ENCODE results near the gene PPP1R9B.

Gene PPP1R9B

DNA sequence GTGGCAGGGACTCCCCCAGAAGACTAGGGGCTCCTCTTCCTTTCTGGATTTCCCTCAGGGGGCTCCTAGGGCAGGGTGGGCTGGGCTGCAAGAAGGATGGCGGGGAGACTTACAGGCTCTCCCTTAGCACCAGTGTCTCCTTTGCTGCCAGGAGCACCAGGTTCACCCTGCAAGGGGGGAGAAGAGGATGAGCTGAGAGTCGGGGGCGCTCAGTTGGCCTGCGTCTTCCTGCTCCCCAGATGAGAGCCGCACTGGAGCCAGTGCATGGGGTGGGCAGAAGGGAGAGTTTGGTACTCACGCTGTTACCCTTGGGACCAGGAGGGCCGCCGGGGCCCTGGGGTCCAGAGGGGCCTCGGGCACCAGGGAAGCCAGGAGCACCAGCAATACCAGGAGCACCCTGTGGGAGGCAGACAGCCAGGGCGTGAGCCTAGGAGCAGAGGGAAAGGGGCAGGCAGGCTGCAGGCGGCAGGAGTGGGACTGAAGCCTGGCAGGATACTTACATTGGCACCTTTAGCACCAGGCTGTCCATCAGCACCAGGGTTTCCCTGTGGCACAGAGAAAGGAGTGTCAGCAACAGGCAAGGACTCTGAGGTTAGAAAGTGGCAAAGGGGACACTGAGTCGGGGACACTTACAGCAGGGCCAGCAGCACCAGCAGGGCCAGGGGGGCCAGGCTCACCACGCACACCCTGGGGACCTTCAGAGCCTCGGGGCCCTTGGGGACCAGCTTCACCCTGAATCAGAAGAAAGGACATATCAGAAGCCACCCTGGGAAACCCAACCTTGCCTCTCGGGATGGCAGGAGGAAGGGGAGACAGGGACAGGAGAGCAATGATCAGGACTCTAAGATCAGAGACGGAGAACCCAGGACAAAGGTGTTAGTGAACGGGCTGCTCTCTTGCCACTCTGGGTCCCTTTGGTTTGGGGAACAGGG is 44.7 kb upstream of the PPP1R9B start:
- no peak for DNase-seq (ENCODE audit: extremely low read depth, low read depth)
- TF ChIP-seq, protein P1, sequence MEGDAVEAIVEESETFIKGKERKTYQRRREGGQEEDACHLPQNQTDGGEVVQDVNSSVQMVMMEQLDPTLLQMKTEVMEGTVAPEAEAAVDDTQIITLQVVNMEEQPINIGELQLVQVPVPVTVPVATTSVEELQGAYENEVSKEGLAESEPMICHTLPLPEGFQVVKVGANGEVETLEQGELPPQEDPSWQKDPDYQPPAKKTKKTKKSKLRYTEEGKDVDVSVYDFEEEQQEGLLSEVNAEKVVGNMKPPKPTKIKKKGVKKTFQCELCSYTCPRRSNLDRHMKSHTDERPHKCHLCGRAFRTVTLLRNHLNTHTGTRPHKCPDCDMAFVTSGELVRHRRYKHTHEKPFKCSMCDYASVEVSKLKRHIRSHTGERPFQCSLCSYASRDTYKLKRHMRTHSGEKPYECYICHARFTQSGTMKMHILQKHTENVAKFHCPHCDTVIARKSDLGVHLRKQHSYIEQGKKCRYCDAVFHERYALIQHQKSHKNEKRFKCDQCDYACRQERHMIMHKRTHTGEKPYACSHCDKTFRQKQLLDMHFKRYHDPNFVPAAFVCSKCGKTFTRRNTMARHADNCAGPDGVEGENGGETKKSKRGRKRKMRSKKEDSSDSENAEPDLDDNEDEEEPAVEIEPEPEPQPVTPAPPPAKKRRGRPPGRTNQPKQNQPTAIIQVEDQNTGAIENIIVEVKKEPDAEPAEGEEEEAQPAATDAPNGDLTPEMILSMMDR (IDR thresholded peaks at IDR 0.05; ENCODE audit: low read depth, low read length), result peak; percentile 46

DNA sequence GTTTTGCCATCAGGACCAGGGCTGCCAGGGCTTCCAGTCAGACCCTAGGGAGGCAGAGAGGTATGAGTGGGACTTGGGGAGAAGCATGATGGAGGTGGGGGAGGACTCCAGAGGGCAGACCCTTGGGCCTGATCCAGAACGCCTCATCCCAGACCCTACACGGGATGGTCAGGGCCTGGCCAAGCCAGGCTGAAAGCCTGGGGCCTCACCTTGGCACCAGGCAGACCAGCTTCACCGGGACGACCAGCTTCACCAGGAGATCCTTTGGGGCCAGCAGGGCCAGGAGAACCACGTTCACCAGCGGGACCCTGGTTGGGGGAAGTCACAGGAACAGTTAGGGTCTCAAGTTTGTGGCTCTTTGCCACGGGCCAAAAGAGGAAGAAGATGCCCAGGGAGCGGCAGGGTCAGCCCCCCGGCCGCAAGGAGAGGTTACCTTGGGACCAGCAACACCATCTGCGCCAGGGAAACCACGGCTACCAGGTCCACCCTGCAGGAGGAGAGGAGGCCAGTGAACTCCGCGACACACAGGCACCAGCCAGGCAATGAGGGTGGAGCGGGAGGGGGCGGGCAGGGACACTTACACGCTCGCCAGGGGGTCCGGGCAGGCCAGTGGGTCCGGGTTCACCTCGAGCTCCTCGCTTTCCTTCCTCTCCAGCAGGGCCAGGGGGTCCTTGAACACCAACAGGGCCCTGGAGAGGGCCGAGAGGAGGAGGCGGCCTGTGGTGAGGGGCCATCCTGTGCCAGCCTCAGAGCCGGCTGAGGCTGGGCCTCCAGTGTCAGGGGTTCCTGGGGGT is 43.9 kb upstream of the PPP1R9B start:
- DNase-seq (ENCODE audit: extremely low read depth, low read depth), result no peak
- TF ChIP-seq, protein P1 (IDR thresholded peaks at IDR 0.05; ENCODE audit: low read depth, low read length), result no peak

DNA sequence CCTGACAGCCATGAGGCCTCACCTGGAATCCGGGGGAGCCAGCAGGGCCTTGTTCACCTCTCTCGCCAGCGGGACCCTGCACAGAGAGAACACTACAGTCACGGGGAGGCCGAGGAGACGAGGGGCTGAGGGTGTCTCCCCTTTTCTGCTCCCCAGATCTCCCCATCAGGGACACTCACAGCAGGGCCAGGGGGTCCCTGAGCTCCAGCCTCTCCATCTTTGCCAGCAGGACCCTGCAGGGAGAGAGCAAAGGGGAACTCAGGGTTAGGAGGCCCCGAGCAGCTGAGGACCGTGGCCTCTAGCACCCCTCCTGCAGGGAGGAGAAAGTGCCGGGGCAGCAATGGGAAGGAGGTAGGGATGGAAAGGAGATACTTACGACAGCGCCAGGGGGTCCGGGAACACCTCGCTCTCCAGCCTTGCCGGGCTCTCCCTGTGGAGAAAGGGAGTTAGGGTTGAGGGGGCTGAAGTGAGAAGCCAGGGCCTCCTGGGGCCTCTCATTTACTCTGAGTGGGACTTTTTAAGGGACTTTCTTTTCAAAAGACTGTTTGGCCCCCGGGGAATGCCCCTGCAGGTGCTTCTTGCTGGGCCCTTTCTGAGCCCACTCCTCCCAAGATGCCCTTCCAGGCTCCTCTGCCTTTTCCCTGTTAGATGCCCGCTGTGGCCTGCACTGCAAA is 42.3 kb upstream of the PPP1R9B start:
- DNase-seq (ENCODE audit: extremely low read depth, low read depth), result no peak
- TF ChIP-seq, protein P1 (IDR thresholded peaks at IDR 0.05; ENCODE audit: low read depth, low read length), result no peak

DNA sequence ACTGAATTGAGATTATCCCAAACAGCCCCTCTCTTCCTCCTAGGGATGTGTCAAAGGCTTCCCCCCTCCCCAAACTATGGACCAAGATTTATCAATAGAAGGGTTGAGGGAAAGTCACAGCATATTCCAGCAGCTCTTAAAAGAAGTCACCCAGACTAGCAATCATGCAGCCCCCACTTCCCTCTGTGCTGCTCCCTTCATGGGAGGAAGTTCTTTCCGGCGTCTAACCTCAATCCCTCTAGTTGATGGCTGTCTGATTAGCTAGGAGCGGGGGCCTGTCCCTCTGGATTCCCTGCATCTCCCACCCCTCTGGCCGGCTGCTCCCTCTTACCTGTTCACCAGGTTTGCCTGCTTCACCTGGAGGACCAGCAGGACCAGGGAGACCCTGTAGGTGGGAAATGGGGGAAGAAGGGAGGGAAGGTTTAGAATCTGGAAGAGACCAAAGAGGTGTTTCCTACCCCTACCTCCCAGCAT is 41.7 kb upstream of the PPP1R9B start:
- TF ChIP-seq, protein P1 (IDR thresholded peaks at IDR 0.05; ENCODE audit: low read depth, low read length), result no peak
- no peak for DNase-seq (ENCODE audit: extremely low read depth, low read depth)

DNA sequence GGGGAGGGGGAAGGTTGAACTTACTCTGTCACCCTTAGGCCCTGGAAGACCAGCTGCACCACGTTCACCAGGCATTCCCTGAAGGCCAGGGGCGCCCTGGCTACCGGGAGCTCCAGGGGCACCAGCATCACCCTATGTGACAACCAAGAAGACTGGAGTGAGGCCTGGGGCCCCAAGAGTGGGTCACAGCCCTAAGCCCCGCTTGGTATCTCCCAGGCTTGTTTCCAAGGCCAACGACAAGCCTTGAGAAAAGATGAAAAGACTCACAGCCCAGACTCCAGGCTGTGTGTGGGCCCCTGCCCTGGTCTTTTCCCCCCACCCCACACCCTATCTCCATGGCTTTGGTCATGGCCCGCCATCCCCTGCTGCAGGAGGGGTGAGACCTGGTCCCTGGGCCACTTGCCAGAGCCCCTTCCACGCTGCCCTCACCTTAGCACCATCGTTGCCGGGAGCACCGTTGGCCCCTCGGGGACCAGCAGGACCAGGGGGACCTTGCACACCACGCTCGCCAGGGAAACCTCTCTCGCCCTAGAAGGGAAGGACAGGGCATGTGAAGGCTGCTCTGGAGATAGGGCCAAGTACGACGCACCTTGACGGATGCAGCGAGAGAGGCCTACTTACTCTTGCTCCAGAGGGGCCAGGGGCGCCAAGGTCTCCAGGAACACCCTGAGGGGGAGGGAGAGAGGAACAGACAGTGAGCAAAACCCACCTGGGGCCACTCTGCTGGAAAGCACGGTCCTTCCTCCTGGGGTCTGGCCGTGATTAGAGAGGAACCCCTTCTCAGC is 41.1 kb upstream of the PPP1R9B start:
- TF ChIP-seq, protein P1 (IDR thresholded peaks at IDR 0.05; ENCODE audit: low read depth, low read length), result no peak
- no peak for DNase-seq (ENCODE audit: extremely low read depth, low read depth)

DNA sequence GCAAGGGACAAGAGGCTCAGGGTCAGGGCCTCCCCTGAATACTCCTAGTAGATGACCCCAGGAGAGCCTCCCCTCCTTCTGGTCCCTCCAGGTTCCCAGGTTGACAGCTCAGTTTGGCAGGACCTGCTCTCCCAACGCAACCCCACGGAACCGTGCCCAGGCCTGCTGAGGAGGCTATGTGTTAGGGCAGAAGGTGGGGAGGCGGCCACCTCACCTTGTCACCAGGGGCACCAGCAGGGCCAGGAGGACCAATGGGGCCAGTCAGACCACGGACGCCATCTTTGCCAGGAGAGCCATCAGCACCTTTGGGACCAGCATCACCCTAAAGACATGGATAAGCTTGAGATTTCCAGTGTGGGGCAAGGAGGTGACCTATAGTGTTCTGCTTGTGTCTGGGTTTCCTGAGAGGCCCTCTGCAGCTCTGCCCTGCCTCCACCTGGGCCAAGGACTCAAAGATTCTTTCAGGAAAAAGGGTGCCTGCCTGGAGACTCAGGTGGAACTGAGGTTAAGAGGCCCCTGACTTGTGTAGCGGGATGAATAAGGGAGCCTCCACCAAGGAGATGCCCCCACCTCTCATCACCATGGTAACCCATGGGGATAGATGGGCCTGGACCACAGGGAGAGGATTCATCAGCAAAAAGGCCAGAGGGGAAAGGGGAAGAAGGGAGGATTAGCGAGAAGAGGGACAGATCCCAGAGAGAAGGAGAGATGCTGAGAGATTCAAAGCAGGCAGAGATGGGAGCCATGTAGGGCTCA is 40.3 kb upstream of the PPP1R9B start:
- DNase-seq (ENCODE audit: extremely low read depth, low read depth), result no peak

More for the DNA sequence above, 40.3 kb upstream of the PPP1R9B start:
- TF ChIP-seq, protein P1 (IDR thresholded peaks at IDR 0.05; ENCODE audit: low read depth, low read length), result no peak
